SK-N-SH (cell line): ENCODE results near the gene TNN. TPM values are rescaled to one million over a fixed set of nuclear protein-coding genes. Genes with fewer than 3 reads are reported as not detected.

Experiments
- CTCF ChIA-PET: fragments of 300-600, 350-600 bp; formaldehyde crosslinking; extraction: SDS; loops from one replicate; lab custom pipeline; 2021; lab: Yijun Ruan, JAX
- POLR2A ChIA-PET: fragments of 350-600 bp; sonication (Branson Sonifier 250); formaldehyde crosslinking; extraction: SDS; loops from one replicate; lab custom pipeline; 2020; ENCODE audit warnings: antibody characterized with exemption, inconsistent platforms; lab: Yijun Ruan, JAX
- DNase-seq: peaks from one replicate; pipeline ENCODE4 v3.0.0; 2012
- H2AFZ ChIP-seq: fragments of 200-600 bp; sonication (generic); 2 replicates; pipeline ENCODE4 v1.8.1; 2016; ENCODE audit warnings: antibody characterized with exemption, mild to moderate bottlenecking, low read depth
- H3F3A ChIP-seq: fragments of 200-600 bp; sonication (generic); replicated peaks from 2 replicates; pipeline ENCODE3; 2016; ENCODE audit warnings: antibody characterized with exemption, mild to moderate bottlenecking; ENCODE audit not compliant: insufficient read depth
- H3K27ac ChIP-seq, 2 experiments: fragments of 200-500 bp in 1 of 2; fragments of 200-600 bp in 1 of 2; sonication (Bioruptor generic) in 1 of 2; sonication (generic), shearing (Covaris generic) in 1 of 2; 2 replicates each; pipeline versions ENCODE4 v1.5.1 to v1.6.1; 2014 to 2016; ENCODE audit warnings: low read depth in 2 of 2, inconsistent platforms in 1 of 2, low read length in 1 of 2, mild to moderate bottlenecking in 1 of 2, mixed read lengths in 1 of 2
- H3K27me3 ChIP-seq: fragments of 200-600 bp; sonication (generic), shearing (Covaris generic); 2 replicates; pipeline ENCODE4 v1.6.1; 2016; ENCODE audit warnings: mixed run types; ENCODE audit not compliant: insufficient read depth
- H3K36me3 ChIP-seq, 2 experiments: fragments of 200-500 bp in 1 of 2; fragments of 200-600 bp in 1 of 2; sonication (Bioruptor generic) in 1 of 2; sonication (generic) in 1 of 2; replicated peaks in 1 of 2; 2 replicates each; pipeline versions ENCODE3 to v1.5.1; 2014 to 2016; ENCODE audit warnings: low read length in 1 of 2, mild to moderate bottlenecking in 1 of 2; ENCODE audit not compliant: insufficient read depth in 2 of 2, control insufficient read depth in 1 of 2
- H3K4me1 ChIP-seq, 2 experiments: fragments of 200-500 bp in 1 of 2; fragments of 200-600 bp in 1 of 2; sonication (Bioruptor generic) in 1 of 2; sonication (generic), shearing (Covaris generic) in 1 of 2; 2 replicates each; pipeline versions ENCODE4 v1.5.1 to v1.6.1; 2014 to 2016; ENCODE audit warnings: low read depth in 1 of 2, low read length in 1 of 2, mixed run types in 1 of 2; ENCODE audit not compliant: insufficient read depth in 2 of 2, control insufficient read depth in 1 of 2
- H3K4me2 ChIP-seq: fragments of 200-600 bp; sonication (generic), shearing (Covaris generic); 2 replicates; pipeline ENCODE4 v1.6.1; 2017; ENCODE audit warnings: mixed run types
- H3K4me3 ChIP-seq, 2 experiments: fragments of 200-500 bp in 1 of 2; fragments of 200-600 bp in 1 of 2; sonication (Bioruptor generic) in 1 of 2; sonication (generic), shearing (Covaris generic) in 1 of 2; 2 replicates each; pipeline versions ENCODE4 v1.5.1 to v1.8.1; 2014 to 2016; ENCODE audit warnings: low read depth in 2 of 2, inconsistent platforms in 1 of 2, low read length in 1 of 2, mild to moderate bottlenecking in 1 of 2, mixed read lengths in 1 of 2, moderate library complexity in 1 of 2
- H3K79me2 ChIP-seq: fragments of 200-600 bp; sonication (generic); 2 replicates; pipeline ENCODE4 v1.8.1; 2017; ENCODE audit warnings: mild to moderate bottlenecking; ENCODE audit not compliant: insufficient read depth
- H3K9ac ChIP-seq: fragments of 200-600 bp; sonication (generic); 2 replicates; pipeline ENCODE4 v1.6.1; 2017; ENCODE audit warnings: mixed run types
- H3K9me2 ChIP-seq: fragments of 200-600 bp; sonication (generic); 2 replicates; pipeline ENCODE4 v1.6.1; 2017; ENCODE audit warnings: mixed run types
- H3K9me3 ChIP-seq: fragments of 200-600 bp; sonication (generic); 2 replicates; pipeline ENCODE4 v1.6.1; 2017; ENCODE audit warnings: mixed run types, mild to moderate bottlenecking, moderate library complexity
- H4K20me1 ChIP-seq: fragments of 200-600 bp; sonication (generic); 2 replicates; pipeline ENCODE4 v1.6.1; 2017; ENCODE audit warnings: mild to moderate bottlenecking, mixed run types; ENCODE audit not compliant: insufficient read depth
- ELF1 ChIP-seq: IDR thresholded peaks from 2 replicates; pipeline ENCODE4 v1.4.0; 2012
- EP300 ChIP-seq, 2 experiments: IDR thresholded peaks; 2 replicates each; pipeline versions ENCODE4 v1.4.0 to v1.6.1; 2012; ENCODE audit warnings: borderline replicate concordance in 1 of 2, low read depth in 1 of 2, low read length in 1 of 2
- NRF1 ChIP-seq: IDR thresholded peaks from 2 replicates; pipeline ENCODE4 v1.6.1; 2012; ENCODE audit warnings: low read depth, mild to moderate bottlenecking, low read length
- RAD21 ChIP-seq: IDR thresholded peaks from 2 replicates; pipeline ENCODE4 v1.6.1; 2012; ENCODE audit warnings: mild to moderate bottlenecking, low read length
- RFX5 ChIP-seq: IDR thresholded peaks from 2 replicates; pipeline ENCODE4 v1.6.1; 2012; ENCODE audit warnings: mild to moderate bottlenecking, improper control_type of control experiment, low read length
- RXRA ChIP-seq: IDR thresholded peaks from 2 replicates; pipeline ENCODE4 v1.4.0; 2012; ENCODE audit warnings: low read depth, mild to moderate bottlenecking, borderline replicate concordance
- SIN3A ChIP-seq: IDR thresholded peaks from 2 replicates; pipeline ENCODE4 v1.6.1; 2012; ENCODE audit warnings: low read depth, mild to moderate bottlenecking, low read length, moderate library complexity, borderline replicate concordance
- TAF1 ChIP-seq: IDR thresholded peaks from 2 replicates; pipeline ENCODE4 v1.6.1; 2012; ENCODE audit warnings: low read depth, mild to moderate bottlenecking, low read length, moderate library complexity, borderline replicate concordance
- TEAD4 ChIP-seq: IDR thresholded peaks from 2 replicates; pipeline ENCODE4 v1.4.0; 2012; ENCODE audit warnings: mild to moderate bottlenecking, borderline replicate concordance; ENCODE audit not compliant: insufficient read depth
- USF1 ChIP-seq: IDR thresholded peaks from 2 replicates; pipeline ENCODE4 v1.4.0; 2012; ENCODE audit warnings: low read depth, borderline replicate concordance
- YY1 ChIP-seq: IDR thresholded peaks from 2 replicates; pipeline ENCODE4 v1.4.0; 2012; ENCODE audit warnings: low read depth, mild to moderate bottlenecking
- WGBS: methylation state at CpG from one replicate; pipeline ENCODE4 v1.1.6; 2017; ENCODE audit warnings: low lambda C conversion rate; 5-methylcytosine and 5-hydroxymethylcytosine counted together
- polyA plus RNA-seq, 3 experiments: library from polyadenylated mRNA; depleted of rRNA; stranded (reverse); fragments of >200 nt; gene quantifications; 2 replicates each; pipeline ENCODE4 v1.2.3, GENCODE V29; 2012
- TF ChIP-seq, protein P1 (sequence below): IDR thresholded peaks from 2 replicates; pipeline ENCODE4 v1.4.0; 2012; ENCODE audit warnings: low read depth
- TF ChIP-seq, protein P2 (sequence below): IDR thresholded peaks from 2 replicates; pipeline ENCODE4 v1.6.1; 2012; ENCODE audit warnings: mild to moderate bottlenecking, low read depth, low read length, moderate library complexity
- TF ChIP-seq, protein P3 (sequence below): IDR thresholded peaks from 2 replicates; pipeline ENCODE4 v1.4.0; 2012; ENCODE audit warnings: low read depth, borderline replicate concordance

The TNN gene
- polyA plus RNA-seq, 1 of the 3 experiments (the other 2 are of a cell fraction) = not detected

DNA sequence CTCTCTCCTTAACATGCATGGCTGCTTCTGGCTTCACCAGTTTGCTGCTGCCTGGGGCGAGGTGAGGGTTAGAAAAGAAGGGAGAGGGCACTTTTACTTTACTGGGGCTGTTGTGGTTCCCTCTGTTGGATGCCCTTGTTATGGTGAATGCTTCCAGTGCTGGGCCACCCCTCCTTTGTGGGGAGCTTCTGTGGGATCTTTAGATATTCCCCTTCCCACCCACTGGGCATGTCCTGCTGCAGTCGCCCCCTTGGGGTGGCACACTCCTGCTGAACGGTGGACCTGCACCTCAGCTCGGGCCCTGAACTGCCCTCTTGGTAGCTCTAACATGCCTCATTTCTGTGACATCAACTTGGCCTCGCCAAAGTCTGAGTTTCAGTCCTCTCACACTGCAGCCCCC, 6.0 kb downstream of the TNN start:
- H3F3A ChIP-seq = no peaks in the 10 kb centered on the region
- no peak overlapping the region for H3K4me3 ChIP-seq
- H3K79me2 ChIP-seq = no peaks in the 10 kb centered on the region
- no peak overlapping the region for H3K4me2 ChIP-seq
- H3K9me2 ChIP-seq = no peaks in the 10 kb centered on the region
- H3K27me3 ChIP-seq = no peaks in the 10 kb centered on the region
- no peak for DNase-seq
- no peaks in the 10 kb centered on the region for H4K20me1 ChIP-seq
- TF ChIP-seq, protein P1, sequence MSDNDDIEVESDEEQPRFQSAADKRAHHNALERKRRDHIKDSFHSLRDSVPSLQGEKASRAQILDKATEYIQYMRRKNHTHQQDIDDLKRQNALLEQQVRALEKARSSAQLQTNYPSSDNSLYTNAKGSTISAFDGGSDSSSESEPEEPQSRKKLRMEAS = no peak
- TF ChIP-seq YY1 = no peak
- TF ChIP-seq RFX5 = no peak
- TF ChIP-seq, protein P2, sequence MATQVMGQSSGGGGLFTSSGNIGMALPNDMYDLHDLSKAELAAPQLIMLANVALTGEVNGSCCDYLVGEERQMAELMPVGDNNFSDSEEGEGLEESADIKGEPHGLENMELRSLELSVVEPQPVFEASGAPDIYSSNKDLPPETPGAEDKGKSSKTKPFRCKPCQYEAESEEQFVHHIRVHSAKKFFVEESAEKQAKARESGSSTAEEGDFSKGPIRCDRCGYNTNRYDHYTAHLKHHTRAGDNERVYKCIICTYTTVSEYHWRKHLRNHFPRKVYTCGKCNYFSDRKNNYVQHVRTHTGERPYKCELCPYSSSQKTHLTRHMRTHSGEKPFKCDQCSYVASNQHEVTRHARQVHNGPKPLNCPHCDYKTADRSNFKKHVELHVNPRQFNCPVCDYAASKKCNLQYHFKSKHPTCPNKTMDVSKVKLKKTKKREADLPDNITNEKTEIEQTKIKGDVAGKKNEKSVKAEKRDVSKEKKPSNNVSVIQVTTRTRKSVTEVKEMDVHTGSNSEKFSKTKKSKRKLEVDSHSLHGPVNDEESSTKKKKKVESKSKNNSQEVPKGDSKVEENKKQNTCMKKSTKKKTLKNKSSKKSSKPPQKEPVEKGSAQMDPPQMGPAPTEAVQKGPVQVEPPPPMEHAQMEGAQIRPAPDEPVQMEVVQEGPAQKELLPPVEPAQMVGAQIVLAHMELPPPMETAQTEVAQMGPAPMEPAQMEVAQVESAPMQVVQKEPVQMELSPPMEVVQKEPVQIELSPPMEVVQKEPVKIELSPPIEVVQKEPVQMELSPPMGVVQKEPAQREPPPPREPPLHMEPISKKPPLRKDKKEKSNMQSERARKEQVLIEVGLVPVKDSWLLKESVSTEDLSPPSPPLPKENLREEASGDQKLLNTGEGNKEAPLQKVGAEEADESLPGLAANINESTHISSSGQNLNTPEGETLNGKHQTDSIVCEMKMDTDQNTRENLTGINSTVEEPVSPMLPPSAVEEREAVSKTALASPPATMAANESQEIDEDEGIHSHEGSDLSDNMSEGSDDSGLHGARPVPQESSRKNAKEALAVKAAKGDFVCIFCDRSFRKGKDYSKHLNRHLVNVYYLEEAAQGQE = no peak
- no peak for TF ChIP-seq TEAD4
- TF ChIP-seq RAD21 = no peak
- TF ChIP-seq, all 33 proteins: peak for 0
- Histone ChIP-seq H3K4me1 (peaks cover 0 to 7% of the 10 kb centered on the region in 2 experiments; a peak in 1 of 4 replicates), H3K36me3 (no peaks in the 10 kb centered on the region), H3K9me3 (no peaks in the 10 kb centered on the region), H3K9ac (no peak overlapping the region), H2AFZ (no peak overlapping the region), H3K27ac (no peak overlapping the region)
- ChIA-PET CTCF (interaction anchor here (1.0 kb wide), 1 partner anchor 44 kb away, joined by 4 read pairs; no protein-coding TSS in a partner anchor), POLR2A (no interaction called here)
- 46% methylated on average over 5 of the region's 5 CpGs for WGBS

DNA sequence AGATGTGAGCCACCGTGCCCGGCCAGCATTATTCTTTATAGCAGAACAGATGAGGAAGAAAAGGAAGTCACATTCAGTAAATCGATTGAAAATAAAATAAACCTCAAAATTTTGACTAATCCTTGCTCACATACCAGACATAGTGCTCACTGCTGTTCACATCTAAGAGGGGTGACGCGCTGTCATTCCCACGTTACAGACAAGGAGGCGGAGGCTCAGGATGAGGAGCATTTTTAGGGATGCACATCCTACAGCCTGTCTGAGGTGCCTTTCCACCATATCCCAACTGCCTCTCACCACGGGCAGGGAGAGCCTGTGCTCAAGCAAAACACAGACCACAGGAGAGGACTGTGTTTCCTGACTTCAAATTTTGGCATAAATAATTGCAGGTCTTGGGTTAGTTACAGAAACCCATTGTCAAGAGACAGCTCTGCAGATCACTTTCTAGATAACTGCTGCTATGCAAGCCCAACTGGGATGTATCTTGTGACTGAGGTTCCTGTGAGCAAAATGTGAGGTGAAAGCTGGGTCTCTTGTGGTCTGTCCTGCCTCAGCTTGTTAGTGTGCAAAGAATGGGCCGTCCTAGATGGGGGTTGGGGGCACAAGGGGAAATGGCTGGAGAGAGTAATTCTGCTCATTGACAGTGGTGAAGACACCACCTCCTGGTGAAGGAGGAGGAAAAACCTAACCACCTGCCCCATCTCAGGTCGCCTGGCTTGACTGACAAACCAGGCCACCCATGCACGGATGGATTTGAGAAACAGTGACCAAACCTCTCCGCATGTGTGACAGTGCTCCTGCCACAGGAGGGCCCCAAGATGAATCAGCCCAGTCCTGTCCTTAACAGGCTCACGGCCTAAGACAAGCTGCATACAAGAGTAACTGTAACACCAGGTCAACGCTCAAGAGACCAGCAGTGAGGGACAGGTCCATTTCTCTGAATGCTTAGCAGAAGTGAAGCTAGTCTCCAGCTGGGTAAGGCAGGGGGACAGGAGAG, 8.2 kb downstream of the TNN start:
- Histone ChIP-seq H3K4me1 (peaks cover 0 to 7% of the 10 kb centered on the region in 2 experiments; a peak in 1 of 4 replicates), H3K9me3 (no peaks in the 10 kb centered on the region), H3K79me2 (no peaks in the 10 kb centered on the region), H3F3A (no peaks in the 10 kb centered on the region), H3K27ac (no peak overlapping the region), H4K20me1 (no peaks in the 10 kb centered on the region), H3K4me2 (no peak overlapping the region), H2AFZ (no peak overlapping the region), H3K36me3 (no peaks in the 10 kb centered on the region), H3K9ac (no peak overlapping the region), H3K27me3 (no peaks in the 10 kb centered on the region), H3K9me2 (no peaks in the 10 kb centered on the region), H3K4me3 (no peak overlapping the region)
- DNase-seq = no peak
- CTCF ChIA-PET = interaction anchor here (0.6 to 3.4 kb wide), 4 partner anchors 8 to 1220 kb away, joined by 3 to 12 read pairs (median 4); partner anchors contain the start of gene TNN
- WGBS = 53% methylated on average over 13 of the region's 14 CpGs
- POLR2A ChIA-PET = no interaction called here
- no peak for TF ChIP-seq NRF1
- no peak for TF ChIP-seq RXRA
- no peak for TF ChIP-seq ELF1
- TF ChIP-seq TAF1 = no peak
- TF ChIP-seq SIN3A = no peak
- no peak for TF ChIP-seq EP300 (IDR thresholded peaks at IDR 0.05; ENCODE audit: borderline replicate concordance in 1 of 2, low read depth in 1 of 2, low read length in 1 of 2)
- TF ChIP-seq, protein P3, sequence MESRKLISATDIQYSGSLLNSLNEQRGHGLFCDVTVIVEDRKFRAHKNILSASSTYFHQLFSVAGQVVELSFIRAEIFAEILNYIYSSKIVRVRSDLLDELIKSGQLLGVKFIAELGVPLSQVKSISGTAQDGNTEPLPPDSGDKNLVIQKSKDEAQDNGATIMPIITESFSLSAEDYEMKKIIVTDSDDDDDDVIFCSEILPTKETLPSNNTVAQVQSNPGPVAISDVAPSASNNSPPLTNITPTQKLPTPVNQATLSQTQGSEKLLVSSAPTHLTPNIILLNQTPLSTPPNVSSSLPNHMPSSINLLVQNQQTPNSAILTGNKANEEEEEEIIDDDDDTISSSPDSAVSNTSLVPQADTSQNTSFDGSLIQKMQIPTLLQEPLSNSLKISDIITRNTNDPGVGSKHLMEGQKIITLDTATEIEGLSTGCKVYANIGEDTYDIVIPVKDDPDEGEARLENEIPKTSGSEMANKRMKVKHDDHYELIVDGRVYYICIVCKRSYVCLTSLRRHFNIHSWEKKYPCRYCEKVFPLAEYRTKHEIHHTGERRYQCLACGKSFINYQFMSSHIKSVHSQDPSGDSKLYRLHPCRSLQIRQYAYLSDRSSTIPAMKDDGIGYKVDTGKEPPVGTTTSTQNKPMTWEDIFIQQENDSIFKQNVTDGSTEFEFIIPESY = no peak
- no peak for TF ChIP-seq YY1
- no peak for TF ChIP-seq USF1
- TF ChIP-seq, protein P2 = no peak
